GM18526 (cell line): Measurements from ENCODE around the gene CDK5RAP2.

ENCODE experiments used
- POLR2A ChIP-seq: IDR thresholded peaks from 3 replicates; pipeline ENCODE4 v1.6.1; 2011; ENCODE audit not compliant: insufficient read length; ENCODE audit errors: extremely low read depth

The CDK5RAP2 gene

GRCh38 chr9:120416781-120417427, 163.1 kb downstream of the CDK5RAP2 start:
- no peak for TF ChIP-seq POLR2A

GRCh38 chr9:120413121-120414048, 166.6 kb downstream of the CDK5RAP2 start:
- no peak for TF ChIP-seq POLR2A

GRCh38 chr9:120412425-120412951, 167.5 kb downstream of the CDK5RAP2 start:
- TF ChIP-seq POLR2A = no peak

- TF ChIP-seq POLR2A = no peak
These were observed 168.0 kb downstream of the CDK5RAP2 start for GRCh38 chr9:120411862-120412424.

GRCh38 chr9:120410925-120411501, 169.0 kb downstream of the CDK5RAP2 start:
- TF ChIP-seq POLR2A = no peak

GRCh38 chr9:120408680-120409258, 171.2 kb downstream of the CDK5RAP2 start:
- TF ChIP-seq POLR2A = no peak

GRCh38 chr9:120405860-120406259, 174.1 kb downstream of the CDK5RAP2 start:
- no peak for TF ChIP-seq POLR2A

- no peak for TF ChIP-seq POLR2A
These were observed 174.8 kb downstream of the CDK5RAP2 start for GRCh38 chr9:120405134-120405533.

- no peak for TF ChIP-seq POLR2A
These were observed 176.5 kb downstream of the CDK5RAP2 start for GRCh38 chr9:120403543-120403856.

- no peak for TF ChIP-seq POLR2A
These were observed 177.0 kb downstream of the CDK5RAP2 start for GRCh38 chr9:120402741-120403542.

- no peak for TF ChIP-seq POLR2A
These were observed 180.0 kb downstream of the CDK5RAP2 start for GRCh38 chr9:120399940-120400339.

- no peak for TF ChIP-seq POLR2A
These were observed 181.7 kb downstream of the CDK5RAP2 start for GRCh38 chr9:120398286-120398685.

GRCh38 chr9:120397453-120397852, 182.5 kb downstream of the CDK5RAP2 start:
- no peak for TF ChIP-seq POLR2A

GRCh38 chr9:120396931-120397330, 183.0 kb downstream of the CDK5RAP2 start:
- TF ChIP-seq POLR2A = no peak
